GM19240 (cell line): ENCODE measurements around the gene CCDC88B.

Experiments used
- DNase-seq: peaks from one replicate; pipeline ENCODE4 v3.0.0; 2011; ENCODE audit warnings: low spot score; ENCODE audit not compliant: insufficient read length

Gene CCDC88B

DNA sequence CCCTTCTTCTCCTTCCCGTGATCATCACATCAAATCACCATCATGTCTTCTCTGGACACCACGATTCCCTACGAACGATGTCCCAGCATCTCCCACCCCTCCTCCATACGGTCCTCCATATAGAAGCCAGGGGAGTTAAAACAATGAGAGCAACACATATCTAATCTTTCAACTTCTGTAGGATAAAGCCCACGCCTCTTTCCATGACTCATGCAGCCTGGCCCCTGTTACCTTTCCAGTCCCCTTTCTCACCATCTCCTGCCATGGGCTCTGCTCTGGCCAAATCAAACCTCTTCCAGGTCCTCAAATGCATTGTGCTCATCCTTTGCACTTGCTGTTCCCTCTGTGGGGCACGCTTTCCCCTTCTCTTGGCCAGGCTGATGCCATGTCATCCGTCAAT, 42.6 kb downstream of the CCDC88B start:
- no peak for DNase-seq

- no peak for DNase-seq
Measured at GRCh38 chr11:64383580-64383979, 43.6 kb downstream of the CCDC88B start.

- no peak for DNase-seq
Measured at GRCh38 chr11:64384028-64384737, 44.2 kb downstream of the CCDC88B start.

GRCh38 chr11:64384981-64385944, 45.3 kb downstream of the CCDC88B start:
- DNase-seq = no peak

DNA sequence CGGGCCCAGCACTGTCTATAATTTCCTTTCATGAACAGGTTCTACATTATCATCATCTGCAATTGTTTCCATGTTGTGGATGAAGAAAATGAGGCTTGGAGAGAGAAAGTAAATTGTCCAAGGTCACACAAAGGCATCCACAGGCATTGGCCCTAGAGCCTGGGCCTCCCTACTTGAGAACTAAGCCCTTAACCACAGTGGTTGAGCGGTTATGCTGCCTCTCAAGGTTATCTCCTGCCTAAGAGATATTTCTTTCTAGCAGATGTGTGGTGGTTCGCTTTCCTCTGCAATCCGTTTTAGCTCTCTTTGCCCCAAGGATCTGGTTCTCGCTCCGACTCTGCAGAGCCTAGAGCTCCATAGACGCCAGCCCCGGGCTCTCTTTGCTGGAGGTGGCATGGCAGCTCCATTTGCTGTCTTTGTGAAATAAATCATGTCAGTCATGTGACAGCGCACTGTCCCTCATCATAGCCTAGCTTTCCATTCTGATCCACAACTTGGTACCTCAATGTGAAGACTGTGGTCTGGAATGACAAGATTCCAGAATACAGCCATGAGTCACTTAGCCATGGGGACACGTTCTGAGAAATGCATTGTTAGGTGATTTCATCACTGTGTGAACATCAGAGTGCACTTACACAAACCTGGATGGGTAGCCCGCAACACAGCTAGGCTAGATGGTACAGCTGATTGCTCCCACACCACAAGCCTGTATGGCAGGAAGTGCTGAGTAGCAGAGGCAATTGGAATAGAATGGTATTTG, 46.1 kb downstream of the CCDC88B start:
- no peak for DNase-seq

DNA sequence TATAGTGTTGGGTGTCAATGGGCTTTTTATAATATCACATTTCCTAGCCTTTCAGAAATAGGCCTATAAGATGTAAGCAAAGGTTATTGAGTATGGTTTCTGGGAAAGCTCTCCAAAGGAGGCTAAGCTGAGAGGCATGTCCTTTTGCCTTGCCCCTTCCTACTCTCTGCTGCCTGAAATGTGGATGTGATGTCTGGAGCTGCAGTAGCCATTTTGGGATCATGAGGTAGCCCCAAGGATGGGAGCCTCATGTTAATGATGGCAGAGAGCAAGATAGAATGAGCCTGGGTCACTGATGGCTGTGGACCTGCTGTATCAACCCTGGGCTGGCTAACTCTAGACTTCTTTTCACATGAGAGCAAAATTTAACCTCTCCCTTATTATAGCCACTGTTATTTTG, 47.9 kb downstream of the CCDC88B start:
- DNase-seq = no peak

- DNase-seq = no peak
Measured at GRCh38 chr11:64388894-64389293, 48.9 kb downstream of the CCDC88B start.

DNA sequence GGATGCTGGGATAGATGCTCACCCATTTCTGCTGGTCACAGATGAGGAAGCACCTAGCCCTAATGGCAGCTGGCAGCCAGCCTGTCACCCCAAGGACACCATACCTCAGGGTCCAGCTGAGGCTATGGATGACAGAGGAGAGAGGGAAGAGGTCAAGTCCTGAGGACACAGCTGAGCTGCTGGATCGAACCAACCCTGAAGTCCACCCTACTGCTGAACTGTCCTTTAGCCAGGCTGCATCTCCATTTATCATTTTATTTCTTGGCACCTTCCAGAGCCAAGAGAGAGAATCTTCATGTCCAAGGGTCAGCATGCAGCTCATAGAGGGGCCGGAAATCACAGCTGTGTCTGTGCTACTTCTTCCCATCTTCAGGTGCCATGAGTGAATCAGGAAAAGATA, 49.8 kb downstream of the CCDC88B start:
- DNase-seq = no peak

GRCh38 chr11:64390558-64390957, 50.6 kb downstream of the CCDC88B start:
- no peak for DNase-seq

- DNase-seq = no peak
Measured at GRCh38 chr11:64391839-64392238, 51.8 kb downstream of the CCDC88B start.

DNA sequence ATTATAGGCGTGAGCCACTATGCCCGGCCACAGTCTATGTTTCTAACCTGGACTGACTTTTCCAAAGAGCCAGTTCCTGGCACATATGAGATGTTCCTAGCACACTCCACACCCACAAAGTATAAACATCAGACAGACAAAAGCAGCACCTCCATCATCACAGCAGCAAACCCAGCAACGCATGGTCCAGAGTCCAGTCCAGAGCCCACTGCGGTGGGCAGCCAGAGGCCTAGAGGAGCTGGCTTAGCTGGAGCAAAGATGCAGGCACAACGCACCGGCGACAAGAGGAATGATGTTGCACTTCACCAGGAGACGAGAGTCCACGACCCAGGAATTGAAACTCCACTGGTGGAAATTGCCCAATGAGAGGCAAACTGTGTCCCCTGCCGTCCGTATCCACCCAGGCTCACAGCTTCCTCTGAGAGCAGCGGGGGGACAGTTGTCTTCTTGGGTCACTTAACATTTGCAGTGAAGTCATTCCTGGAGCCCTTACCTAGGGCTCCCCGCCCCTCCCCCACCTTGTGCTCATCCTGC, 55.6 kb downstream of the CCDC88B start:
- no peak for DNase-seq

DNA sequence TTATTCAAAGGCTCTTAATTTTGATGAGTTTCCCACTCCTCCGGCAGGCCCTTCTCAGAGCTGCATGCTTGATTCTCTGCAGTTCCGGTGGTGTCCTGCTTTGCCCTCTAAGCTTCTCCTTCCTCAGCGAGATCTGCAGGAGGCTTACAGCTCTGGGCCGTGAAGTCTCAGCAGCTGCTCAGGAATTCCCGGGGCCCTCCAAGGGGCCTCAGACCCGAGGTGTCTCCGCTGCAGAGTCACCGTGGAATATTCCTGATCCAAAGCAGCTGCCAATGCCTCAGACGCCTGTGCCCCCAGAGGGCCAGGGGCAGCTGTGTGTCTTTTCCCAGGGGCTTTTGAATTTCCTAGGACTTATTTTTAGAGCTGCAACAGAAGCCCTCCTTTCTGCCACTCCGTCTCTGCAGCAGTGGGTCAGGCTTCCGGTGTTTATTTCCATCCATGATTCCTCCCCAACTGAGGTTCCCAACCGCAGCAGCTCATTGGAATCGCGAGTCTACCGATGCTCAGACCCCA, 56.1 kb downstream of the CCDC88B start:
- no peak for DNase-seq

DNA sequence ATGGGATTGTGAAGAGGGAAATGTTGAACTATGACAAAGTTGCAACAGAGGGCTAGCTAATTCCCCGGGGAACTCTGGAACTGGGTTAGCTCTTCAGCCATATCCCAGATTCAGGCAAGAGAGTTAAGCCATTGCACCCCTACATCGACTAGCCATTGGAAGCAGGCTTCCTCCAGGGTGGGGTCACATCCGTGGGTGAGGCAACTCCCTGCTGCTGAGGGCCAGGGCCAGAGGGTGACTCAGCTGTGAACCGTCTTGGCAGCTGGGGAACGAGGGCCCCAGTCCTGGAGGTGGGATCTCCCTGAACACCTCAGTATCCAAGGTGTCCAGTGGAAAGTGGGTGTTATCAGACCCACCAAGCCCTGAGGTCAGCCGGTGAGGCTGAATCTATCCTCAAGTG, 60.1 kb downstream of the CCDC88B start:
- DNase-seq = no peak

- DNase-seq = no peak
Measured at GRCh38 chr11:64400667-64401066, 60.7 kb downstream of the CCDC88B start.

GRCh38 chr11:64401775-64402174, 61.8 kb downstream of the CCDC88B start:
- DNase-seq = no peak

GRCh38 chr11:64403106-64403505, 63.1 kb downstream of the CCDC88B start:
- no peak for DNase-seq

- no peak for DNase-seq
Measured at GRCh38 chr11:64406221-64406946, 66.4 kb downstream of the CCDC88B start.
